ENCODE measurements around the gene PIH1D1.

Gene PIH1D1

DNA sequence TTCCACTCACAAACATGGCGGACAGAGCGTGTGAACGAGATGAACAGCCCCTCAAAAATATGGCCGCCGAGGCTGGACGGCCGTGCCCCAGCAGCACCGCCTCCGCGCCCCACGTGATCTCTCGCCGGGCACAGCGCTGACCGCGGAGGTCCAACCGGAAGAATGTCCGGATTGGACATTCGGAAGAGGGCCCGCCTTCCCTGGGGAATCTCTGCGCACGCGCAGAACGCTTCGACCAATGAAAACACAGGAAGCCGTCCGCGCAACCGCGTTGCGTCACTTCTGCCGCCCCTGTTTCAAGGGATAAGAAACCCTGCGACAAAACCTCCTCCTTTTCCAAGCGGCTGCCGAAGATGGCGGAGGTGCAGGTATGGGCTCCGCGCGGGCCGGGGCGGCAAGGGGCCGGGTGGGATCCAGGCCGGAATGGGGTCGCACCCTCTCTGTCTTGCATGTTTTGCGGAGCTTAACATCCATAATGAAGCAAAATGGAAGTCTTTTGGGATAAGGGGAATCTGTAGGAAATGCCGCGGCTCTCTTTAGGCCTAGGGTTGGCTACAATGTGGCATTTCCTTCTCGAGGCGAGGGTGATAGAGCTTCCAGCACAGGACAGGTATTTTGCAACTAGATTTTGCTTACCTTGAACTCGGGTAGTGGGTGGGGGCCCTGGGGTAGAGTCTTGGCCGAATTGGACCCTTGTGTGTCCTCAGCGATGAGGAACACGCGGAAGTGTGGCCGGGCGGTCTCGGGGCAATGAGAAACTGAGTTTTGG, 35.8 kb upstream of the PIH1D1 start, which contains the start of gene RPL13A (continued):
- TF ChIP-seq KLF10 (tag by site-specific recombination; IDR thresholded peaks at IDR 0.05) = peak; percentile 58
- TF ChIP-seq ZBTB21 (tag by site-specific recombination; IDR thresholded peaks at IDR 0.05) = peak; percentile 95
- TF ChIP-seq, protein P1, sequence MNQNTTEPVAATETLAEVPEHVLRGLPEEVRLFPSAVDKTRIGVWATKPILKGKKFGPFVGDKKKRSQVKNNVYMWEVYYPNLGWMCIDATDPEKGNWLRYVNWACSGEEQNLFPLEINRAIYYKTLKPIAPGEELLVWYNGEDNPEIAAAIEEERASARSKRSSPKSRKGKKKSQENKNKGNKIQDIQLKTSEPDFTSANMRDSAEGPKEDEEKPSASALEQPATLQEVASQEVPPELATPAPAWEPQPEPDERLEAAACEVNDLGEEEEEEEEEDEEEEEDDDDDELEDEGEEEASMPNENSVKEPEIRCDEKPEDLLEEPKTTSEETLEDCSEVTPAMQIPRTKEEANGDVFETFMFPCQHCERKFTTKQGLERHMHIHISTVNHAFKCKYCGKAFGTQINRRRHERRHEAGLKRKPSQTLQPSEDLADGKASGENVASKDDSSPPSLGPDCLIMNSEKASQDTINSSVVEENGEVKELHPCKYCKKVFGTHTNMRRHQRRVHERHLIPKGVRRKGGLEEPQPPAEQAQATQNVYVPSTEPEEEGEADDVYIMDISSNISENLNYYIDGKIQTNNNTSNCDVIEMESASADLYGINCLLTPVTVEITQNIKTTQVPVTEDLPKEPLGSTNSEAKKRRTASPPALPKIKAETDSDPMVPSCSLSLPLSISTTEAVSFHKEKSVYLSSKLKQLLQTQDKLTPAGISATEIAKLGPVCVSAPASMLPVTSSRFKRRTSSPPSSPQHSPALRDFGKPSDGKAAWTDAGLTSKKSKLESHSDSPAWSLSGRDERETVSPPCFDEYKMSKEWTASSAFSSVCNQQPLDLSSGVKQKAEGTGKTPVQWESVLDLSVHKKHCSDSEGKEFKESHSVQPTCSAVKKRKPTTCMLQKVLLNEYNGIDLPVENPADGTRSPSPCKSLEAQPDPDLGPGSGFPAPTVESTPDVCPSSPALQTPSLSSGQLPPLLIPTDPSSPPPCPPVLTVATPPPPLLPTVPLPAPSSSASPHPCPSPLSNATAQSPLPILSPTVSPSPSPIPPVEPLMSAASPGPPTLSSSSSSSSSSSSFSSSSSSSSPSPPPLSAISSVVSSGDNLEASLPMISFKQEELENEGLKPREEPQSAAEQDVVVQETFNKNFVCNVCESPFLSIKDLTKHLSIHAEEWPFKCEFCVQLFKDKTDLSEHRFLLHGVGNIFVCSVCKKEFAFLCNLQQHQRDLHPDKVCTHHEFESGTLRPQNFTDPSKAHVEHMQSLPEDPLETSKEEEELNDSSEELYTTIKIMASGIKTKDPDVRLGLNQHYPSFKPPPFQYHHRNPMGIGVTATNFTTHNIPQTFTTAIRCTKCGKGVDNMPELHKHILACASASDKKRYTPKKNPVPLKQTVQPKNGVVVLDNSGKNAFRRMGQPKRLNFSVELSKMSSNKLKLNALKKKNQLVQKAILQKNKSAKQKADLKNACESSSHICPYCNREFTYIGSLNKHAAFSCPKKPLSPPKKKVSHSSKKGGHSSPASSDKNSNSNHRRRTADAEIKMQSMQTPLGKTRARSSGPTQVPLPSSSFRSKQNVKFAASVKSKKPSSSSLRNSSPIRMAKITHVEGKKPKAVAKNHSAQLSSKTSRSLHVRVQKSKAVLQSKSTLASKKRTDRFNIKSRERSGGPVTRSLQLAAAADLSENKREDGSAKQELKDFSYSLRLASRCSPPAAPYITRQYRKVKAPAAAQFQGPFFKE (tag by site-specific recombination; IDR thresholded peaks at IDR 0.05; ENCODE audit: borderline replicate concordance) = no peak
- TF ChIP-seq, protein P2, sequence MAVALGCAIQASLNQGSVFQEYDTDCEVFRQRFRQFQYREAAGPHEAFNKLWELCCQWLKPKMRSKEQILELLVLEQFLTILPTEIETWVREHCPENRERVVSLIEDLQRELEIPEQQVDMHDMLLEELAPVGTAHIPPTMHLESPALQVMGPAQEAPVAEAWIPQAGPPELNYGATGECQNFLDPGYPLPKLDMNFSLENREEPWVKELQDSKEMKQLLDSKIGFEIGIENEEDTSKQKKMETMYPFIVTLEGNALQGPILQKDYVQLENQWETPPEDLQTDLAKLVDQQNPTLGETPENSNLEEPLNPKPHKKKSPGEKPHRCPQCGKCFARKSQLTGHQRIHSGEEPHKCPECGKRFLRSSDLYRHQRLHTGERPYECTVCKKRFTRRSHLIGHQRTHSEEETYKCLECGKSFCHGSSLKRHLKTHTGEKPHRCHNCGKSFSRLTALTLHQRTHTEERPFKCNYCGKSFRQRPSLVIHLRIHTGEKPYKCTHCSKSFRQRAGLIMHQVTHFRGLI (tag by site-specific recombination; IDR thresholded peaks at IDR 0.05) = peak; percentile 34; the same call in 1 of the 2 replicates
- TF ChIP-seq SP2 (tag by site-specific recombination; IDR thresholded peaks at IDR 0.05) = peak; percentile 97
- TF ChIP-seq ZNF211 (tag by site-specific recombination; IDR thresholded peaks at IDR 0.05; ENCODE audit: low read depth) = no peak
- no peak for TF ChIP-seq ZNF701 (tag by site-specific recombination; IDR thresholded peaks at IDR 0.05)
- no peak for TF ChIP-seq ZNF560 (tag by site-specific recombination; IDR thresholded peaks at IDR 0.05; ENCODE audit: borderline replicate concordance)
- TF ChIP-seq SETDB1 (IDR thresholded peaks at IDR 0.05; ENCODE audit: insufficient read length, low read length) = no peak
- TF ChIP-seq ZNF26 (tag by site-specific recombination; IDR thresholded peaks at IDR 0.05) = no peak
- 0 out of 2 replicates have a peak, but pooled peaks have one; percentile 49 for TF ChIP-seq ZNF785 (tag by site-specific recombination; IDR thresholded peaks at IDR 0.05)
- TF ChIP-seq ZNF623 (tag by site-specific recombination; IDR thresholded peaks at IDR 0.05) = peak; percentile 29; the same call in 1 of the 2 replicates
- peak; percentile 77; the same call in 1 of the 2 replicates for TF ChIP-seq ZSCAN5A (tag by site-specific recombination; IDR thresholded peaks at IDR 0.05)
- no peak for TF ChIP-seq ZNF670 (tag by site-specific recombination; IDR thresholded peaks at IDR 0.05; ENCODE audit: low read depth)
- no peak for TF ChIP-seq TRIM28 (IDR thresholded peaks at IDR 0.05; ENCODE audit: borderline replicate concordance, low read length)
- TF ChIP-seq REST (tag by site-specific recombination; IDR thresholded peaks at IDR 0.05) = no peak
- TF ChIP-seq GLIS1 (tag by site-specific recombination; IDR thresholded peaks at IDR 0.05) = peak; percentile 68
- TF ChIP-seq GLI4 (tag by site-specific recombination; IDR thresholded peaks at IDR 0.05) = 0 out of 2 replicates have a peak, but pooled peaks have one; percentile 62
- peak; percentile 65; the same call in 1 of the 2 replicates for TF ChIP-seq ZNF639 (tag by site-specific recombination; IDR thresholded peaks at IDR 0.05)
- no peak for TF ChIP-seq ZNF548 (tag by site-specific recombination; IDR thresholded peaks at IDR 0.05)
- TF ChIP-seq ZNF324 (tag by site-specific recombination; IDR thresholded peaks at IDR 0.05) = no peak
- TF ChIP-seq ZNF266 (tag by site-specific recombination; IDR thresholded peaks at IDR 0.05; ENCODE audit: low read depth) = no peak
- TF ChIP-seq HOXA7 (CRISPR knock-in tag; IDR thresholded peaks at IDR 0.05; ENCODE audit: borderline replicate concordance) = no peak
- TF ChIP-seq ZNF830 (tag by site-specific recombination; IDR thresholded peaks at IDR 0.05; ENCODE audit: low read depth) = no peak
